H1 (cell line): ENCODE results near the gene CCNL2.

ENCODE experiments used
- POLR2AphosphoS5 ChIP-seq: IDR thresholded peaks from 2 replicates; pipeline ENCODE4 v1.6.1; 2011; ENCODE audit warnings: low read depth, low read length
- TF ChIP-seq, protein P1 (sequence below), 3 experiments: IDR thresholded peaks; 1 replicate in 2 of 3; 2 replicates in 1 of 3; pipeline versions ENCODE4 v1.5.1 to v1.6.1; 2011; ENCODE audit warnings: low read length in 3 of 3, mild to moderate bottlenecking in 3 of 3, inconsistent platforms in 2 of 3, low read depth in 1 of 3, moderate library complexity in 1 of 3; ENCODE audit not compliant: insufficient read depth in 1 of 3; ENCODE audit errors: control extremely low read depth in 1 of 3

DNA sequence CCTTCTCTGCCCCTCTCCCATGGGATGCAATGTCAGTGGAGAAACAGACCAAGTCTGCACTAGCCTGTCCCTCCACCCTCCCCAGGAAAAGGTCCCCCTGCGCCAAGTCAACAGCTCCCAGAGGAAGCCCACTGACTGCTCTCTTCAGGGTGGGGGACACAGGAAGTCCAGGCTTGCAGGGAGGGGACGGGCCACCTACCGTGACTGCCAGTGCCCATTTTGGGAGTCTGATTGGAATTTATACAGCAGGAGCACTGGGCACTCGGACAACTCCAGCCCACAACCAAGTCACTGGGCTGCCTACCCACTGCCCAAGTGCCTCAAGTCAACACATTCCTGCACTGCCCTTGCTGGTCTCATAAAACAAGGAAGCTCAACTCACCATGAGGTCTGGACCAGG, 6.1 kb downstream of the CCNL2 start:
- no peak for TF ChIP-seq POLR2AphosphoS5
- TF ChIP-seq, protein P1, sequence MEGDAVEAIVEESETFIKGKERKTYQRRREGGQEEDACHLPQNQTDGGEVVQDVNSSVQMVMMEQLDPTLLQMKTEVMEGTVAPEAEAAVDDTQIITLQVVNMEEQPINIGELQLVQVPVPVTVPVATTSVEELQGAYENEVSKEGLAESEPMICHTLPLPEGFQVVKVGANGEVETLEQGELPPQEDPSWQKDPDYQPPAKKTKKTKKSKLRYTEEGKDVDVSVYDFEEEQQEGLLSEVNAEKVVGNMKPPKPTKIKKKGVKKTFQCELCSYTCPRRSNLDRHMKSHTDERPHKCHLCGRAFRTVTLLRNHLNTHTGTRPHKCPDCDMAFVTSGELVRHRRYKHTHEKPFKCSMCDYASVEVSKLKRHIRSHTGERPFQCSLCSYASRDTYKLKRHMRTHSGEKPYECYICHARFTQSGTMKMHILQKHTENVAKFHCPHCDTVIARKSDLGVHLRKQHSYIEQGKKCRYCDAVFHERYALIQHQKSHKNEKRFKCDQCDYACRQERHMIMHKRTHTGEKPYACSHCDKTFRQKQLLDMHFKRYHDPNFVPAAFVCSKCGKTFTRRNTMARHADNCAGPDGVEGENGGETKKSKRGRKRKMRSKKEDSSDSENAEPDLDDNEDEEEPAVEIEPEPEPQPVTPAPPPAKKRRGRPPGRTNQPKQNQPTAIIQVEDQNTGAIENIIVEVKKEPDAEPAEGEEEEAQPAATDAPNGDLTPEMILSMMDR (IDR thresholded peaks at IDR 0.05; ENCODE audit: control extremely low read depth in 1 of 3, insufficient read depth in 1 of 3, low read depth in 1 of 3, low read length in 3 of 3): no peak
